HepG2 (cell line): ENCODE measurements around the gene SLAMF9.

Experiments
- ATF4 ChIP-seq, 2 experiments: fragments of 450-650 bp in 1 of 2; sonication (generic) in 1 of 2; formaldehyde crosslinking; IDR thresholded peaks; 2 replicates each; pipeline versions ENCODE4 v1.5.0 to v1.8.0; 2020 to 2022; ENCODE audit warnings: mild to moderate bottlenecking in 1 of 2, missing genetic modification reagents in 1 of 2
- BRCA1 ChIP-seq: sonication (generic); formaldehyde crosslinking; IDR thresholded peaks from 2 replicates; pipeline ENCODE4 v1.4.0; 2020; ENCODE audit warnings: missing genetic modification reagents
- JUND ChIP-seq: sonication (generic); formaldehyde crosslinking; IDR thresholded peaks from 2 replicates; pipeline ENCODE4 v1.8.0; 2022; ENCODE audit warnings: mild to moderate bottlenecking, missing genetic modification reagents
- KLF16 ChIP-seq, 2 experiments: sonication (generic) in 1 of 2; formaldehyde crosslinking in 1 of 2; IDR thresholded peaks; 2 replicates each; pipeline versions ENCODE4 v1.6.1 to v1.8.0; 2016 to 2023; ENCODE audit warnings: missing genetic modification reagents in 2 of 2, missing compliant biosample characterization in 1 of 2
- NCOA2 ChIP-seq: sonication (generic); formaldehyde crosslinking; IDR thresholded peaks from 2 replicates; pipeline ENCODE4 v1.8.0; 2022; ENCODE audit warnings: inconsistent platforms
- ZFP91 ChIP-seq: sonication (generic); formaldehyde crosslinking; IDR thresholded peaks from 2 replicates; pipeline ENCODE4 v1.9.0; 2022; ENCODE audit warnings: missing genetic modification reagents, mild to moderate bottlenecking, borderline replicate concordance
- ZNF232 ChIP-seq: sonication (generic); formaldehyde crosslinking; IDR thresholded peaks from 2 replicates; pipeline ENCODE4 v1.4.0; 2020; ENCODE audit warnings: missing genetic modification reagents, borderline replicate concordance

GRCh38 chr1:159996653-159997052 is 42.6 kb upstream of the SLAMF9 start:
- no peak for TF ChIP-seq KLF16 (CRISPR knock-in tag; IDR thresholded peaks at IDR 0.05)
- TF ChIP-seq ATF4 (CRISPR knock-in tag; IDR thresholded peaks at IDR 0.05) = no peak
- TF ChIP-seq NCOA2 = no peak
- no peak for TF ChIP-seq ZNF232
- TF ChIP-seq ZFP91 (CRISPR knock-in tag) = no peak
- no peak for TF ChIP-seq JUND (CRISPR knock-in tag)
- TF ChIP-seq BRCA1 (CRISPR knock-in tag) = no peak
